Measurements from ENCODE around the gene ROBO1.

GRCh38 chr3:79047581-79047980 is 720.2 kb downstream of the ROBO1 start:
- no peak for TF ChIP-seq CTCF (IDR thresholded peaks at IDR 0.05)
- TF ChIP-seq POLR2A (IDR thresholded peaks at IDR 0.05), result no peak

All from thyroid gland (tissue), 4 donors.